Measurements from ENCODE around the gene OR6Q1. TPM values are rescaled to one million over a fixed set of nuclear protein-coding genes. Genes with fewer than 3 reads are reported as not detected.
A peak's percentile ranks its signal among the peaks of the same experiment; 100 is the strongest.
"Not testable (repeated sequence)": the region's sequence is repeated elsewhere in the genome, so short reads cannot be mapped to it uniquely, and the experiment has no call there.

Gene OR6Q1, protein sequence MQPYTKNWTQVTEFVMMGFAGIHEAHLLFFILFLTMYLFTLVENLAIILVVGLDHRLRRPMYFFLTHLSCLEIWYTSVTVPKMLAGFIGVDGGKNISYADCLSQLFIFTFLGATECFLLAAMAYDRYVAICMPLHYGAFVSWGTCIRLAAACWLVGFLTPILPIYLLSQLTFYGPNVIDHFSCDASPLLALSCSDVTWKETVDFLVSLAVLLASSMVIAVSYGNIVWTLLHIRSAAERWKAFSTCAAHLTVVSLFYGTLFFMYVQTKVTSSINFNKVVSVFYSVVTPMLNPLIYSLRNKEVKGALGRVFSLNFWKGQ
- total RNA-seq, result not detected

DNA sequence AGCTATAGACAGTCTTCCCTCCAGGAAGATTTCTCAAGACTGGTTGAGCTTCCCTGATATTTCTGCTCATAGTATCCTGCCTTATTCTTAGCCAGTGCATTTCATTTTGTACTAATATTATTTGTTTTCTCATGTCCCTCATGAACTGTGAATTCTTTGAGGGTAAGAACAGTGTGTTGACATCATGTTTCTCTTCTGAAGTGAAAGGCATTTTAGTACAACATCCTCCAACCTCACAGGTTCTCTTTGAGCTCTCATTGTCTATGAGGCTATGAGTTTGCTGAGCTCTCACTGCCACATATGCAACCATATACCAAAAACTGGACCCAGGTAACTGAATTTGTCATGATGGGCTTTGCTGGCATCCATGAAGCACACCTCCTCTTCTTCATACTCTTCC lies at the start of gene OR6Q1:
TSS of gene OR6Q1 (plus strand) at position 301 of the 400 bp plus-strand sequence. CDS start at position 301, 0 bp downstream.
- ATAC-seq (no peak), DNase-seq (ENCODE audit: low spot score) (no peak)

DNA sequence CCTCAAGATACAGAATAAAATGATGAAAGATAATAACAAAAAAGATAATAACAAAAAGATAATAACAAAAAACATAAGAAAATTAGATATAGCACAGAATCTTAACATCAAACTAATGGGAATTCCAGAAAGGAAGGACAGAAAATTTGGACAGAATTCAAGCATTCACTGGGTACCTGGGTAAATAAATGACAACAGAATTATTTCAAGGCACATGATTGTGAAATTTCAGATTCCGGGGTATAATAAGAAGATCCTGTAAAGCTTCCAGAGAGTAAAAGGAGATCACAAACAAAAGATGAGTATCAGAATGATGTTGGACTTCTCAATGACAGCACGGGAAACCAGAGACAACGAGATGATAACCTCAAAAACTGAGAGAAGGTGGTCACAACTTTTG lies 49.2 kb upstream of the OR6Q1 start:
- DNase-seq (ENCODE audit: low spot score), result no peak
- no peak for ATAC-seq

DNA sequence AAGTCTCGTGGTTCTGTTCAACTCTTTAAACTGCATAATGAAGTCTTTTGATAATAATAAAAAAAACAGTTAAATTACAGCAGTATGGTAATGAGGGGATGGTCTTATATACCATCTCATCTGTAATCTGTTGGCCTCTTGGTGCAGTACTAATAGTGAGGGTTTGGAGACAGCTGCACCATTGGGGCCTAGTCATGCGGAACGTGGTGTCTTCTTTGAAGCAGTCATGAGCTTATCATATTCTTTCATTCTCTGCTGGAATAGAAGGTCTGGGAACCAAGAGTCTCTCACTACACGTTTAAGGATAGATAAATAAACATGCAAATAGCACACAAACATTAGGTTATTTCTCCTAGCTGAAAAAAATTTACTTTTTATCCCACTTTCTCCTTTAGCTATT lies 48.0 kb upstream of the OR6Q1 start:
- DNase-seq (ENCODE audit: low spot score), result no peak
- ATAC-seq, result no peak

DNA sequence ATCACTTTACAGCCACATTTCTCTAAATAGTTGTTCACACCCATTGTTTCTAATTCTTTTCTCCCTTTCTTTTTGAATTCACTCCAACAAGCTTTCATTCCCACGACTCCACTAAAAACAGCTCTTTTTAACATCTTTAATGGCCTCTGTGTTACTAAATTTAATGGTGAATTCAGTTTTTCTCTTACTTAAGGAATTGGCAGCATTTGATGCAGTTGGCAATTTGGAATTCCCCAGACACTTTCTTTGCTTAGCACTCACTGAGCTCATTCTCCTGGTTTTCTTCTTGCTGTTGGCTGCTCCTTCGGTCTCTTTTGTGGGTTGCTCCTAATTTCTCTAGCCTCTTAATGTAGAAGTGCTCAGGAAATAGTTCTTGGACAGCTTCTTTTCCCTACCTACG lies 47.6 kb upstream of the OR6Q1 start:
- ATAC-seq, result no peak
- no peak for DNase-seq (ENCODE audit: low spot score)

DNA sequence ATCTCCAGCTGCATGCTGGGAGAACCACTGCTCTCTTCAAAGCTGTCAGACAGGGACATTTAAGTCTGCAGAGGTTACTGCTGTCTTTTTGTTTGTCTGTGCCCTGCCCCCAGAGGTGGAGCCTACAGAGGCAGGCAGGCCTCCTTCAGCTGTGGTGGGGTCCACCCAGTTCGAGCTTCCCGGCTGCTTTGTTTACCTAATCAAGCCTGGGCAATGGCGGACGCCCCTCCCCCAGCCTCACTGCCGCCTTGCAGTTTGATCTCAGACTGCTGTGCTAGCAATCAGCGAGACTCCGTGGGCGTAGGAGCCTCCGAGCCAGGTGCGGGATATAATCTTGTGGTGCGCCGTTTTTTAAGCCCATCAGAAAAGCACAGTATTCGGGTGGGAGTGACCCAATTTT lies 31.2 kb upstream of the OR6Q1 start:
- not testable (repeated sequence) for DNase-seq (ENCODE audit: low spot score); ATAC-seq

DNA sequence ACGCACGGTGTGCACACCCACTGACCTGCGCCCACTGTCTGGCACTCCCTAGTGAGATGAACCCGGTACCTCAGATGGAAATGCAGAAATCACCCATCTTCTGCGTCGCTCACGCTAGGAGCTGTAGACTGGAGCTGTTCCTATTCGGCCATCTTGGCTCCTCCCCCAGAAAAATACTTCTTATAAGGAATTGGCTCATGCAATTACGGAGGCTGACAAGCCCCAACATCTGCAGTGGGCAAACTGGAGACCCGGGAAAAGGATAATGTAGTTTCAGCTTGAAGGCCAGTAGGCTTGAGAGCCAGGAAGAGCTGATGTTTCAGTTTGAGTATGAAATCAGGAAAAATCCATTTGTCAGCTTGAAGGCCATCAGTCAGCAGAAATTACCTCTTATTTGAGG lies 30.7 kb upstream of the OR6Q1 start:
- not testable (repeated sequence) for ATAC-seq; DNase-seq (ENCODE audit: low spot score)

DNA sequence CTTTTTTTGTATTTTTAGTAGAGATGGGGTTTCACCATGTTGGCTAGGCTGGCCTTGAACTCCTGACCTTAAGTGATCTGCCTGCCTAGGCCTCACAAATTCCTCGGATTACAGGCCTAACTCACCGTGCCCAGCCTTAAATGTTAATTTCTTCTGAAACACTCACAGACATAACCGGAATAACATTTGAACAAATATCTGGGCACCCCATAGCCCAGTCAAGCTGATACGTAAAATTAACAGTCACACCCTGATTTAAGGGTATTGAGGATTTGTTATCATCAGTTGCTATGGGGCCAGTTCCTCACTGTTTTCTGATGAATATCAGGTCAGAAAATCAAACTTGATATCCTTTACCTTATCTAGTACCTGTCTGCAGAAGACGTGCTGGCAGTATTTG lies 30.1 kb upstream of the OR6Q1 start:
- ATAC-seq (no peak), DNase-seq (ENCODE audit: low spot score) (no peak)

DNA sequence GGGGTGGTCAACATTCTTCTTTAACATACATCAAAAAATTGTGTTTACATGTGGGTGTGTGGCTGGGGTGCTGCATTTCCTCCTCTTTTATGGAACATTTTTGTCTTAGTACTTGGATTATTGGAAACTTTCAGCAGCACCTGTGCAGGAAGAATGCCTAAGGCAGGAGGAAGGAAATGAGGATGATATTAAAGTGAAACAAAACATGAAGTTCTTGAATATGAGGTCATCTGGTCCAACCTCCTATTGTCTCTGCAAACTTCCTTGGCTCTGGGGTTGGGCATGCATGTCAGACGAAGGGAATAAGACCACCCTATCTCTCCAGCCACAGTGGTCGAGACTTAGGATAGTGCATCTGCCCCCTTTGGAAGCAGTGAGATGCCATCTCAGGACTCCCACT lies 27.7 kb upstream of the OR6Q1 start:
- DNase-seq (ENCODE audit: low spot score) (no peak), ATAC-seq (no peak)

DNA sequence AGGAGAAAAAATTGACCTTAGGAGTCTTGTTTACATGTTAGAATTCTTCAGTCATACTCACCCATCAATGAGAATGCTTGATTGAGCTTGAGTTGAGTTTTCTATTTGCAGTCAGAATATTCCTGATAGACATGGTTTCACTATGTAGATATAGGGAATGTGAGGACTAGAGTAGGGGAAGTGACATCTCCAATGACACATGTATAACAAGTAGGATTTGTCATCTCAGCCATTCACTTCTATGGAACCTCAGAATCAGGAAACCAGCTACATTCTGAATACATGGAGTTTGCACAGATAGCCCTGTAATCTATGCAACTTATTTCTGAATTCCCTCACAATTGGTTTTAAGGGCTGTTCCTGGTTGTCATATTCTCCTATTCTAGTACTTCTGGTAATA lies 27.2 kb upstream of the OR6Q1 start:
- no peak for DNase-seq (ENCODE audit: low spot score)
- no peak for ATAC-seq

DNA sequence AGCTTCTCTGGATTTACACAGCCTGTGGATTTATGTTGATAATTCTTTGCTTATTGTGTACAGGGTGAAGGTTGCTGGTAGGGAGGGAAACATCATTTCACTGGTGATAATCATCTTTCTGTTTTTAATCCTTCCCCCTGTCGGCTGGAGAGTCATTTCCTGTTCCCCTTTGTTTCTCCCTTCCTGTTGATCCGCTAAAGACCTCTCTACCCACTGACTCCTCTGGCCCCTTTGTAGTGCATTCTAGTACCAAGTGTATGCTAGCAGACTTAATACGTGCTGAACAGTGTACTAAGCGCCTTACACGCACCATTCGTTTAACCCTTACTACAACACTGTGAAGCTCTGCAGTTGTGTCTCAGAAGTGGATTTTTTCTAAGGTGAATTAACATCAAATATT lies 26.1 kb upstream of the OR6Q1 start:
- peak; percentile 40 for ATAC-seq
- DNase-seq (ENCODE audit: low spot score), result no peak

DNA sequence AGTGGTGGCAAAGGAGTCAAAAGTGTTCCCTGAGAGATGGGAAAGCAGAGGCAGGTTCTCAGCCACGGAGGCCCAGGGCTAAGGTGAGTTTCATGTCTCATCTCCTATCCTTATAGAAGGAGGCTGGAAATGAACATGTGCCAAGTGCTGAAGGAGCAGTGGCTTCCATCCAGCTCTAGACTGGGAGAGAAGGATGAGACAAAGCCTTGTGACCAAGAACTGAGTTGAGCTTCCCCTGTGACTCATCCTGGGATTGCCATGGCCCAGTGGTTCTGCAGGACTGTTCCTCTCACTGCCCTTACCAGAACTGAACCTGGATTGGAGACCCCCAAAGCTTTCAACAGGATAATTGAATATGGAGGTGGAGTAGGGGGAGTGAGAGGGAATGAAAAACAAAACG lies 23.8 kb upstream of the OR6Q1 start:
- no peak for ATAC-seq
- no peak for DNase-seq (ENCODE audit: low spot score)

DNA sequence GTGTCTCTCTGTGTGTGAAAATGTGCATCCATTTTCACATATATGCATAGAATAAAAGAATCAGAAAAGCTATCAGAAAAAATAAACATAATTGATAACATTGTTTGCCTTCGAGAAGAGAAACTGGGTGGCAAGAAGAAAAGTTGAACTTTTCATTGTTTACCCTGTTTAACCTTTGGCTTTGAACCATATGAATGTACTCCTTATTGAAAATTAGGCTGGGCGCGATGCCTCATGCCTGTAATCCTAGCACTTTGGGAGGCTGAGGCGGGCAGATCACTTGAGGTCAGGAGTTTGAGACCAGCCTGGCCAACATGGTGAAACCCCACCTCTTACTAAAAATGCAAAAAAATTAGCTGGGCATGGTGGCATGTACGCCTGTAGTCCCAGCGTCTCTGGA lies 19.0 kb upstream of the OR6Q1 start:
- DNase-seq (ENCODE audit: low spot score) (no peak), ATAC-seq (no peak)

DNA sequence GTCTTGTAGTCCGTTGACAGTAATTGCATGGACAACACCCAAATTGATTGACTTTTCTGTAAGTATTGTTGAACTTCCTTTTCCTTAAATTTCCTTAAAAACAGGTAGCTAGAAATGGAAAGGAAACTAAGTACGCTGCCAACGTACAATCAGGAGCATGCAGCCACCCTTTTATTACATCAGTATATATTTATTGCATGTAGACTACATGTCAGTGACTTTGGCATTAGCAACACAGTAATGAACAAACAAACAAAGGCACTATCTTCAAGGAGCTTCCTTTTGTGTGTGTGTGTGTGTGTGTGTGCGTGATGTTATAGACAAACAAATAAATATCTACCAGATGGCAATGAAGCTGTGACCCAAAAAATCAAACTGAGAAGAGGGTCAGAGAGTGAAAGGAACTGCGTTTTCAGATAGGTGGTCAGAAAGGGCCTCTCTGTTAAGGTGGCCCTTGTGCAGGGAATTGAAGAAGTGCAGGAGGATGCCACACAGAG lies 7.3 kb upstream of the OR6Q1 start, which contains the start of gene OR9Q1:
TSS of gene OR9Q1 (plus strand) at position 447 of the 497 bp plus-strand sequence. CDS start 155,564 bp downstream, outside the sequence.
- no peak for DNase-seq (ENCODE audit: low spot score)
- no peak for ATAC-seq

DNA sequence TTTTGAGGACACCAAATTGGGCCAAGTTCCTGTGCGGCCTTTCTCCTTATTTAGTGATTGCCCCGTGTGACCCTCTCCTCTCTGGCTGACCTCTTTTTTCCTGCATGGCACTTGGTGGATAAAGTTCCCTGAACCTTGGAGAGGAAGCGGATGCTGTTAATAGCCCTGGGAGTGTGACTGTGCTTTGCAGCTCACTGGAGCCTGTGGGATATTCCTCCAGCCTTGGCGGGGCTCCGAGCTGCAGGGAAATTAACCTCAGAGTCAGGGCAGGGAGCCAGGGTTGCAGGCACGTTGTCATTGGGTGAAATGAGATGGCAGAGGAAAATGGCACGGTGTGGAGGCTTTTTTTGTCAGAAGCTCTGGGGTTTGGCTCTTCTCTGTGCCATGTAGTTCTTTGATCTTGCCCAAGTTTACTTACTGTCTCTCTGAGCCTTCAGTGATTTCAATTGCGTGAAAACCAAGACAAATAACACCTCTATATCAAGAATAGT lies 6.1 kb upstream of the OR6Q1 start:
- ATAC-seq (peak; percentile 81), DNase-seq (ENCODE audit: low spot score) (peak; percentile 68)

DNA sequence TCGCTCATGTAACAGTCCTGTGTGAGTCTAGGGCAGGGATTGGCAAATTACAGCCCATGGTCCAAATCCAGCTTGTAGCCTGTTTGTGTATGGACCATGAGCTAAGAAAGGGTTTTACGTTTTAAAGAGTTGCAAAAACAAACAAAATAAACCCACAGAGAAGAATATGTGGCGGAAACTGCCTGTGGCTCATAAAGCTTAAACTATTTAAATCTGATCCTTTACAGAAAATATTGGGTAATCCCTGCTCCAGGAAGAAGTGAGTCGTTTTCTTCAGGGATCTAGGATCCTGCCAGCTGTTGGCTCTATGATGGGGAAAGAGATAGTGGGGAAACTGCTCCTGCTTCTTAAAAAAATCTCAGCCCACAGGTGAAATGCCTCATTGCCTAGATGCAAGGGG lies 3.4 kb upstream of the OR6Q1 start:
- no peak for DNase-seq (ENCODE audit: low spot score)
- no peak for ATAC-seq

DNA sequence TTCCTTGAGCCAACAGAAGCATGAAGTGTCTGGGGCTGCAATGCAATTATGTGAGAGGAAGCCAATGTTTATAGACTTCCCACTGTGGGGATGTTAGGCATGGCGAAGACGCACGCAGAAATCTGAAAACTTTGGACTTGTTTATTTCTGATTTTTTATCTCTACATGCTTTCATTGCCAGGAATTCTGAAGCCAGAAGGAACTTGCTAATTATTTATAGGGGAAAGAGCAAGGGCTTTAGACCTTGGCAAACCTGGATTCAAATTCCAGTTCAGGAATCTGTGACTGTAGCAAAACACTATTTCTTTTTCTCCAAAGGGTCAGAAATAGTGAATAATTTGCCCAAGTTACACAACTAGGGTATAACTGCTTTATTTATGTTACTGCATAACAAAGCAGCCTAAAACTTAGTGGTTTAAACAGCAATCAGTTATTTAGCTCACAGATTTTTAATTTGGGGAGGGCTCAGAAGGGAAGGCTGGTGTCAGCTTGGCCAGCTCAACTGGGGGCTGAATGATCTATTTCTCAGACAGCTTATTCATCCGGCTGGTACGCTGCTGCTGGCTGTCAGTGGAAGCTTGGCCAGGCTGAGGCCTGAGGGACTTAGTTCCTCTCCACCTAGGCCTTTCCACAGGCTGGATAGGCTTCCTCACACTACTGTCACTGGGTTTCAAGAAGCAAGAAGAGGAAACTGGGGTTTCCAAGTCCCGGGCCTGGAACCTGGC lies 1.9 kb upstream of the OR6Q1 start:
- ATAC-seq (peak; percentile 43), DNase-seq (ENCODE audit: low spot score) (no peak)

DNA sequence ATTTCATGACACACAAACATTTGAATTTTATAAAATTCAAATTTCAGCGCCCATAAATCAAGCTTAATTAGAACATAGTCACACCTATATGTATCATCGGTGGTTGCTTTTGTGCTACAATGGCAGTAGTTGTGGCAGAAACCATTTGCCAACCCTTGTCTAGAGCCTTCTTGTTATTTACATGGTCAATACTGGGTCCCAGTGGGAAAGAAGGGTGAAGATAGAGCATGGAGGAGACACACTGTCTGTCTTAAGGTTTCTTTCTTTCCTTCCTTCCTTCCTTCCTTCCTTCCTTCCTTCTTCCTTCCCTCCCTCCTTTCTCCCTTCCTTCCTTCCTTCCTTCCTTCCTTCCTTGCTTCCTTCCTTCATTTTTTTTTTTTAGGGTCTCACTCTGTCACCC lies 3.7 kb downstream of the OR6Q1 start:
- ATAC-seq, result no peak
- no peak for DNase-seq (ENCODE audit: low spot score)

DNA sequence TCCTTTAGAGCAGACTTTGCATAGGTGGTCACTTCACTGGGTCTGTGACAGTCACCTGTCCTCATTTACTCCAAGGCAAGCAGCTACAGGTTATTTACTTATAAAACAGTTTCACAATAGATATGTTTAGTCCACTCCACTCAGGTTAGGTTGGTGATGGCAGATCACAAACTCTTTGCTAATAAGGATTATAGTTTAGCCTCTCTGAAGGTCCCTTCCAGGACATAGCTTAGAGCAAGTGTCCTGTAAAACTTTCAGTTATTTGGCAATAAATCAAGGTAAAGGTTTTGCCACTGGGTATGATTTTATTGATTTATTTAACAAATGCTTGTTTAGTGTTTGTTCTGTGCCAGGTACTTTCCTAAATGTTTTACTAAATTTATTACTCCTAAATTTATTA lies 8.8 kb downstream of the OR6Q1 start:
- ATAC-seq (no peak), DNase-seq (ENCODE audit: low spot score) (no peak)

DNA sequence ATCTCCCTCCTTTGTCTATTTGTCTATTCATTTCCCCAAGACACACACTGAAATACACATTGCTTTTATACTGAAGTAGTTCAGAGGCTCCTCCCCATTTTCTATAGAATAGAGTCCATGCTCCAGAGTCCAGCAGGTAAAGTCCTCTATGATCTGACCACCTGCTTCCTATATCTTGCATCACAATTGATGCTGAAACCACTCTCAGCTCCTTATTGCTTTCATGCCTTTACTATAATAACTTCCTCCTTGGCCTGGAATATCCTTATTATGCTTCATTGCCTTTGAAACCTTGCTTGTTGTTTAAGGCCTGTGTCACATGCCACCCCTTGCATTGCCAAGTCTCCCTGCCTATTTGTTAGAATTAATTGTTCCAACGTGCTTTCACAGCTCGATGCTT lies 12.6 kb downstream of the OR6Q1 start:
- no peak for DNase-seq (ENCODE audit: low spot score)
- ATAC-seq, result no peak

DNA sequence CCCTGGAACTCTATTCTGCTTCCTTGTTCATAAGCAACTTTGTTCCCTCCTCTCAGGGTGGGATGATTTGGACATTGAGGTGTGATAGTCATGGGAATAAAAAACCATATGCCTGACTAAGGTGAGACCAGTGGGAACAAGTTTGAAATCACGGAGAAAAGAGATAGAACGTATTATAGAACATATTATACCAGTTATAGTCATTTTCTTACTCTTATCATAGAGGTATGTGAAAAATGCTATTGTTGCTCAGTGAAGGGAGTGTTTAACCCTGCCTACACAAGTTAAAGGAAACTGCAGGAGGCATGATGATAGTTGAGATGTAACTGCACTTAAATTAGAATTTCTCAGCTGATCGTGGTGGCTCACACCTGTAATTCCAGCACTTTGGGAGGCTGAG lies 15.5 kb downstream of the OR6Q1 start:
- ATAC-seq, result no peak
- no peak for DNase-seq (ENCODE audit: low spot score)

DNA sequence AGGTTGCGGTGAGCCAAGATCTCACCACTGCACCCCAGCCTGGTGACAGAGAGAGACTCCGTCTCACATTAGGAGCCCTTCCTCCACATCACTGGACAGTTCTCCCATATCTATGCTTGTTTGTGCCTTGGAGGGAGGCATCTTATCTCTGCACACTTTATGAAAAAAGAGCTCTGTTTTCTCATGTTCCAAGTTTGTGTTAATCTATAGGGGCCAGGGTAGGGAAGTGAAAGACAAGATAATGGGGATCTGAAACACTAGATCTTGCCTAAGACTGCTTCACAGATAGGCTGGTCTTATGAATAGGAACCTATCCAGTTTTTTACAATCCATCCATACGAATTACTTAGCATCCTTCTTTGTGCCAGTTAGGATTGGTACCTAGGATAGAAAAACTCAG lies 17.1 kb downstream of the OR6Q1 start:
- ATAC-seq (no peak), DNase-seq (ENCODE audit: low spot score) (no peak)

DNA sequence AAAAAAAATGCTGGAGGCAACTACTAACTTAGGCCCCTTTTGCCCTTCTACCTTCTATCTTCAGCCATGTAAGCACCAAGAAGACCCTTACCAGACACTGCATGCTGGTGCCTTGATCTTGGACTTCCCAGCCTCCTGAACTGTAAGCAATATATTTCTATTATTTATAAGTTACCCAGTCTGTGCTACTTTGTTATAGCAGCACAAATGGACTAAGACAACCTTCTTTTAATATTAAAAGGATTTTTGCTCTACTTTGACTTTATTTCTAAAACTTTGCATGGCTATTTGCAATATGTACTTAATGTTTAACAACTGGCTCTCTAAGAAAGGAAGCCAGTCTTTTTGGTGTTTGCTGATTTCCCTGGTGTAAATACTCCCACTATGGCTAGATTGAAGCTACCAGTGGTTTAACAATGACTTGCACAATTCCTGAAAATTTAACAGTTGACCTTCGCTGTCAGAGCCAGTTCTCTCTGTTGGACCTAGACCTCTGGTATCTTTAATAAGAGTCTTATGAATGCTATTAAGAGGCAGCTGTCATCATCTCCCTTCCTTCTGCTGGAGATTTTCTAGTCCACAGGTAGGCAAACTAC lies 25.2 kb downstream of the OR6Q1 start:
- ATAC-seq (no peak), DNase-seq (ENCODE audit: low spot score) (no peak)
